T-cell (primary cell): ENCODE results near the gene TRIP13. TPM values are rescaled to one million over a fixed set of nuclear protein-coding genes. Genes with fewer than 3 reads are reported as not detected.
A peak's percentile ranks its signal among the peaks of the same experiment; 100 is the strongest.

ENCODE experiments used
- ATAC-seq, 4 experiments: fragments of 200-7000 bp in 3 of 4; fragments of 150-1000 bp in 1 of 4; cut with Tn5 transposase; replicated peaks in 1 of 4; 1 replicate in 3 of 4; 2 replicates in 1 of 4; pipeline ENCODE4 v1.10.0; 2021; ENCODE audit warnings: moderate library complexity in 3 of 4, mild to moderate bottlenecking in 2 of 4, moderate number of reproducible peaks in 1 of 4
- CTCF ChIA-PET, 2 donors: fragments of 300-600 bp; sonication (Branson Sonifier 250); formaldehyde crosslinking; loops; one replicate each; lab custom pipeline; 2022; ENCODE audit warnings: antibody characterized with exemption in 2 of 2; lab: Charles Lee
- POLR2A ChIA-PET, 2 donors: fragments of 300-600 bp; sonication (Branson Sonifier 250); formaldehyde crosslinking; loops; one replicate each; lab custom pipeline; 2022; ENCODE audit warnings: antibody characterized with exemption in 2 of 2; lab: Charles Lee
- DNase-seq, 35 experiments: peaks; one replicate each; pipeline versions ENCODE4 v3.0.0 to v3.0.0-alpha.2; 2013 to 2023
- H3K27ac ChIP-seq: one replicate; pipeline ENCODE4 v1.5.1; 2013; ENCODE audit warnings: low read length
- H3K27me3 ChIP-seq, 2 experiments: replicated peaks in 1 of 2; 1 replicate in 1 of 2; 2 replicates in 1 of 2; pipeline versions ENCODE4 v1.6.1 to v1.7.0; 2013; ENCODE audit warnings: low read length in 1 of 2, mixed read lengths in 1 of 2; ENCODE audit not compliant: control insufficient read depth in 2 of 2, insufficient read depth in 2 of 2; ENCODE audit errors: extremely low read depth in 1 of 2
- H3K36me3 ChIP-seq, 2 donors: 1 replicate in 1 of 2; 2 replicates in 1 of 2; pipeline versions ENCODE4 v1.6.1 to v1.7.0; 2013; ENCODE audit warnings: low read length in 1 of 2; ENCODE audit not compliant: control insufficient read depth in 2 of 2, insufficient read depth in 1 of 2; ENCODE audit errors: extremely low read depth in 1 of 2
- H3K4me1 ChIP-seq, 2 experiments: 1 replicate in 1 of 2; 2 replicates in 1 of 2; pipeline versions ENCODE4 v1.6.1 to v1.7.0; 2013; ENCODE audit warnings: low read length in 2 of 2, mixed read lengths in 1 of 2; ENCODE audit not compliant: insufficient read depth in 2 of 2, control insufficient read depth in 1 of 2; ENCODE audit errors: extremely low read depth in 1 of 2
- H3K4me3 ChIP-seq, 2 donors: 1 replicate in 1 of 2; 2 replicates in 1 of 2; pipeline versions ENCODE4 v1.5.1 to v1.7.0; 2013; ENCODE audit warnings: mild to moderate bottlenecking in 2 of 2, low read length in 1 of 2, moderate library complexity in 1 of 2; ENCODE audit not compliant: control insufficient read depth in 1 of 2; ENCODE audit errors: extremely low read depth in 1 of 2
- H3K9me3 ChIP-seq: 2 replicates; pipeline ENCODE4 v1.7.0; 2013
- H3K27ac Mint-ChIP-seq, 2 donors: one replicate each; pipeline ENCODE4 v1.8.0; 2020 to 2021; ENCODE audit warnings: mild to moderate bottlenecking in 2 of 2, mixed read lengths in 2 of 2
- H3K27me3 Mint-ChIP-seq, 2 donors: one replicate each; pipeline ENCODE4 v1.8.0; 2021 to 2022; ENCODE audit warnings: mixed read lengths in 2 of 2
- H3K36me3 Mint-ChIP-seq: one replicate; pipeline ENCODE4 v1.8.0; 2021; ENCODE audit warnings: mixed read lengths
- H3K4me1 Mint-ChIP-seq, 3 donors: one replicate each; pipeline ENCODE4 v1.8.0; 2020 to 2022; ENCODE audit warnings: mixed read lengths in 3 of 3, mild to moderate bottlenecking in 1 of 3
- H3K4me3 Mint-ChIP-seq, 3 donors: one replicate each; pipeline ENCODE4 v1.8.0; 2020 to 2022; ENCODE audit warnings: mild to moderate bottlenecking in 3 of 3, mixed read lengths in 3 of 3, moderate library complexity in 3 of 3
- H3K9me3 Mint-ChIP-seq, 3 donors: one replicate each; pipeline ENCODE4 v1.8.0; 2020 to 2022; ENCODE audit warnings: mixed read lengths in 3 of 3
- WGBS: methylation state at CpG from one replicate; pipeline ENCODE4 v1.1.5; 2013; ENCODE audit warnings: missing lambda C conversion rate; ENCODE audit not compliant: insufficient coverage; 5-methylcytosine and 5-hydroxymethylcytosine counted together
- total RNA-seq, 35 experiments: library from RNA in 6 of 35; stranded (reverse) in 6 of 35; fragments of 120-200 nt in 1 of 35; gene quantifications; one replicate each; pipeline versions ENCODE4 v1.2.1 to v1.2.4 and lab custom pipeline; 2013 to 2026

The TRIP13 gene
- total RNA-seq, 5 donors from 2014 or later (not counting 1 experiment from before 2014, with no cell fraction given), result 0.66 to 1.3 (median 0.95) TPM

- ChIA-PET CTCF (no interaction called here), POLR2A (no interaction called here)
- Histone ChIP-seq H3K27ac (no peak overlapping the region), H3K9me3 (no peaks in the 10 kb centered on the region), H3K4me1 (no peaks in the 10 kb centered on the region), H3K36me3 (peaks cover 0 to 3% of the 10 kb centered on the region in 2 donors), H3K27me3 (no peaks in the 10 kb centered on the region), H3K4me3 (no peak overlapping the region)
- Mint-ChIP-seq H3K27ac (no peak overlapping the region), H3K36me3 (no peaks in the 10 kb centered on the region), H3K4me1 (peaks cover 0 to 11% (median 10%) of the 10 kb centered on the region in 3 donors), H3K9me3 (no peaks in the 10 kb centered on the region), H3K4me3 (no peak overlapping the region), H3K27me3 (no peaks in the 10 kb centered on the region)
- no peak for DNase-seq
- ATAC-seq, result no peak
- 98% methylated on average over 6 of the region's 8 CpGs for WGBS
Measured at GRCh38 chr5:909086-909485, 16.4 kb downstream of the TRIP13 start.

GRCh38 chr5:909994-910768, 17.5 kb downstream of the TRIP13 start:
- H3K9me3 ChIP-seq, result no peaks in the 10 kb centered on the region
- no peak overlapping the region for H3K4me3 ChIP-seq
- Mint-ChIP-seq H3K36me3 (no peaks in the 10 kb centered on the region), H3K9me3 (no peaks in the 10 kb centered on the region), H3K4me3 (no peak overlapping the region), H3K27me3 (no peaks in the 10 kb centered on the region), H3K27ac (no peak overlapping the region), H3K4me1 (peaks cover 0 to 11% (median 10%) of the 10 kb centered on the region in 3 donors)
- H3K27me3 ChIP-seq, result no peaks in the 10 kb centered on the region
- CTCF ChIA-PET, result no interaction called here
- no peaks in the 10 kb centered on the region for H3K4me1 ChIP-seq
- WGBS, result 96% methylated on average over 17 of the region's 18 CpGs
- POLR2A ChIA-PET, result no interaction called here
- DNase-seq (no peak), ATAC-seq (no peak)
- H3K36me3 ChIP-seq, result peaks cover 0 to 3% of the 10 kb centered on the region in 2 donors
- H3K27ac ChIP-seq, result no peak overlapping the region

DNA sequence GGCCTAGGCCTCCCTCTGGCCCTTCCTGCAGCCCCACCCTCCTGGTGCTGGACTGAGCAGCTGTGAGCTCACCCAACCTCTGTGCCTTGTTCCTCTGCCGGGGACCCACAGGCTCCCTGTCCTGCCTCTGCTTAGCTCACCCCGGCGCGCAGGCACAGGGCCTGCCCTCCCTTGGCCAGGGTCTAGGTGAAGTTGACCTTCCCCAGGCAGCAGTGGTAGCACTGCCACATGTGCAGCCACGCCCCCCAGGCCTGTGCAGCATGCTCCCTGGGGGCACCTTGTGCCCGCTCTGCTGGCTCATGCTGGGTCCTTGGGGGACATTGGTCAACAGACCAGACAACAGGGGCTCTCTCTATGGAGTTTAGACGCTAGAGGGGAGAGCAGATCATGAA, 18.1 kb downstream of the TRIP13 start:
- ChIA-PET CTCF (no interaction called here), POLR2A (interaction anchor here in 1 of 2 donors (0.6 kb wide), 1 partner anchor 7 kb away, joined by 5 read pairs; no protein-coding TSS in a partner anchor)
- WGBS, result 92% methylated on average over 7 of the region's 7 CpGs
- H3K9me3 Mint-ChIP-seq, result no peaks in the 10 kb centered on the region
- Histone ChIP-seq H3K27me3 (no peaks in the 10 kb centered on the region), H3K4me1 (no peaks in the 10 kb centered on the region), H3K9me3 (no peaks in the 10 kb centered on the region), H3K4me3 (no peak overlapping the region), H3K36me3 (peaks cover 0 to 3% of the 10 kb centered on the region in 2 donors), H3K27ac (no peak overlapping the region)
- no peak overlapping the region for H3K27ac Mint-ChIP-seq
- ATAC-seq (no peak), DNase-seq (no peak)
- H3K4me1 Mint-ChIP-seq, result peaks cover 0 to 11% (median 10%) of the 10 kb centered on the region in 3 donors
- H3K36me3 Mint-ChIP-seq, result no peaks in the 10 kb centered on the region
- no peak overlapping the region for H3K4me3 Mint-ChIP-seq
- no peaks in the 10 kb centered on the region for H3K27me3 Mint-ChIP-seq

GRCh38 chr5:911601-912000, 18.9 kb downstream of the TRIP13 start:
- no peak for ATAC-seq
- no peaks in the 10 kb centered on the region for H3K9me3 Mint-ChIP-seq
- H3K27me3 Mint-ChIP-seq, result no peaks in the 10 kb centered on the region
- H3K4me1 Mint-ChIP-seq, result peaks cover 0 to 11% (median 10%) of the 10 kb centered on the region in 3 donors
- Histone ChIP-seq H3K4me3 (no peak overlapping the region), H3K27me3 (no peaks in the 10 kb centered on the region), H3K4me1 (no peaks in the 10 kb centered on the region), H3K27ac (peak overlapping the region; percentile 42), H3K9me3 (no peaks in the 10 kb centered on the region), H3K36me3 (peaks cover 0 to 3% of the 10 kb centered on the region in 2 donors)
- H3K36me3 Mint-ChIP-seq, result no peaks in the 10 kb centered on the region
- 91% methylated on average over 11 of the region's 11 CpGs for WGBS
- no peak overlapping the region for H3K27ac Mint-ChIP-seq
- POLR2A ChIA-PET, result interaction anchor here in 1 of 2 donors (0.6 kb wide), 1 partner anchor 8 kb away, joined by 5 read pairs; no protein-coding TSS in a partner anchor
- no peak for DNase-seq
- CTCF ChIA-PET, result no interaction called here
- no peak overlapping the region for H3K4me3 Mint-ChIP-seq

DNA sequence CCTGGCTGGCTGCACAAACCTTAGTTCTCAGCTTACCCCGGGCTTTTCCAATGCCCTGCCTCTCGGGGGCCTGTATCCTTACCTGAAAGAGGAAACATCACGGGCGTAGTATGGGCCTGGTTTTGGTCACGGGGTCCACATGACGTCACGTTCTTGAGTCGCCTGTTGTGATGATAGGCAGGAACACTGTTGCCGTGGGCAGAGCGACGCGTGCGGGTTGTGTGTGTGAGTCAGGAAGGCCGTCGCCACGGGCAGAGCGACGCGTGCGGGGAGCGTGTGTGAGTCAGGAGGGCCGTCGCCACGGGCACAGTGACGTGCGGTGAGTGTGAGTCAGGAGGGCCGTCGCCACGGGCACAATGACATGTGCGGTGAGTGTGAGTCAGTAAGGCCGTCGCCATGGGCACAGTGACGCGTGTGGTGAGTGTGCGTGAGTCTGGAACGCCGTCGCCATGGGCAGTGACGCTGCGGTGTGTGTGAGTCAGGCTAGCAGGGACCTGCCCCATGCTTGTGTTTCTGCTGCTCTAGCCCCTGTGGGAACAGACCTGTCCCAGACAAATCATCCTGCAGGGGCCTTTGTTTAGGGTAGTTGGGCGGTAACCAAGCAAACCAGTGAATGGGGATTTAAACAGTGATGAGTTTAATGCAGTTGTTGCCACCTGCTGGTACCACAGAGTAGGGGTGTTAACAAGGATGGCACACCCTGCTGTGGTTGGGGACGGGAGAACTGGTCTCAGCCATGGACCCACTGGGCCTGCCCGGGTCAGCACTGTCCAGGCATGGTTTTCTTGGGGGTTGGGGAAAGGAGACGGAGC, 19.8 kb downstream of the TRIP13 start:
- DNase-seq (peak in 34 of 35 experiments; percentile 36 to 84 (median 60)), ATAC-seq (peak; percentile 65 to 85 (median 80))
- Histone ChIP-seq H3K4me3 (peak overlapping the region in 1 of 2 donors; percentile 11), H3K36me3 (peaks cover 0 to 3% of the 10 kb centered on the region in 2 donors), H3K9me3 (no peaks in the 10 kb centered on the region), H3K4me1 (no peaks in the 10 kb centered on the region), H3K27ac (peak overlapping the region; percentile 47), H3K27me3 (no peaks in the 10 kb centered on the region)
- peak overlapping the region; percentile 65 to 71 for H3K27ac Mint-ChIP-seq
- H3K36me3 Mint-ChIP-seq, result no peaks in the 10 kb centered on the region
- CTCF ChIA-PET, result no interaction called here
- no peaks in the 10 kb centered on the region for H3K27me3 Mint-ChIP-seq
- H3K9me3 Mint-ChIP-seq, result no peaks in the 10 kb centered on the region
- peak overlapping the region in 1 of 3 donors; percentile 22 for H3K4me3 Mint-ChIP-seq
- H3K4me1 Mint-ChIP-seq, result peaks cover 0 to 11% (median 10%) of the 10 kb centered on the region in 3 donors
- 69% methylated on average over 27 of the region's 44 CpGs for WGBS
- POLR2A ChIA-PET, result no interaction called here

GRCh38 chr5:914174-914573, 21.5 kb downstream of the TRIP13 start:
- no peak overlapping the region for H3K27ac ChIP-seq
- no peaks in the 10 kb centered on the region for H3K9me3 ChIP-seq
- WGBS, result 94% methylated on average over 10 of the region's 14 CpGs
- POLR2A ChIA-PET, result no interaction called here
- no peaks in the 10 kb centered on the region for H3K4me1 ChIP-seq
- Mint-ChIP-seq H3K4me3 (no peak overlapping the region), H3K36me3 (no peaks in the 10 kb centered on the region), H3K4me1 (peaks cover 0 to 11% (median 10%) of the 10 kb centered on the region in 3 donors), H3K27me3 (no peaks in the 10 kb centered on the region), H3K27ac (no peak overlapping the region), H3K9me3 (no peaks in the 10 kb centered on the region)
- CTCF ChIA-PET, result no interaction called here
- peaks cover 0 to 3% of the 10 kb centered on the region in 2 donors for H3K36me3 ChIP-seq
- H3K27me3 ChIP-seq, result no peaks in the 10 kb centered on the region
- DNase-seq, result no peak
- no peak overlapping the region for H3K4me3 ChIP-seq
- no peak for ATAC-seq
